Ecto neural progenitor cell (in vitro differentiated cells): Measurements from ENCODE around the gene ZNF385B.

Source experiments
- DNase-seq: peaks from one replicate; pipeline ENCODE4 v3.0.0-alpha.2; 2018; ENCODE audit warnings: low spot score

Gene ZNF385B

GRCh38 chr2:179440642-179441251, 420.7 kb downstream of the ZNF385B start:
- DNase-seq = no peak

GRCh38 chr2:179438654-179439053, 422.8 kb downstream of the ZNF385B start:
- no peak for DNase-seq

- DNase-seq = no peak
Measured at GRCh38 chr2:179437430-179437829, 424.0 kb downstream of the ZNF385B start.

DNA sequence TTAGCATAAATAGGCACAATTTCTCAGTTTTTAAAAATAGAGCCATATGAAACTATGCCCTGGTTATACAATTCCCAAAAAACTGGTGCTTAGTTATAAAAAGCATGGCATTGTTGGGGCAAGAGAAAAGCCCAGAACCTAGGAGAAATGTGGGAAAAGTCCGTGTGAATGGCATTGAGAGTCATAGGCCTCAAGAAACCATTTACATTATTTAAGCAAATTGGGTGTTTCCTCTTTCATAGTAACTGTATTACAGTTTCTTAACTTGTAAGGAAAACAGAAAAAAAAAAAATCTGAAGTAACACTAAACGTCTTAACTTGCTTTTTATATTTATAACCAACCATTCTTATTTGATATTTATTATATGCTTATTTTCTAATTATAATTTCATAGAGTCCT, 425.8 kb downstream of the ZNF385B start:
- no peak for DNase-seq

DNA sequence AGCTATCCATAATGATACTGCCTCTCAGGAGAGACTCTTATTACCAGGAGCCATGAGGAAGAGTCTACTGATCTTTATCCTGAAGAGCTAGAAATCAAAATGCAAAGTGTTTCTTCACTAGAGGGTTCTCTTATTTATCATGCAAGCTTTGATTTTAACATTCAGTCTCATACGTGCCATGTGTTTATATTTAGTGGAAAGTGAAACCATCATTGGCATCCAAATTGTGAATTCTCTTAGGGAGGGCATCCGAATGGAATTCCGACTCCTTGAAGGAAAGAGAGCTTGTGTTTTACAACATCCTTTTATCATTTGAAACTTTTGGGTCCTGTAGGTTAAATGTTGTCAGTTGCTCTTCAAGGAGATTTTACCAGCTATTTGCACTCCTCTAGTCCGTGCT, 426.4 kb downstream of the ZNF385B start:
- no peak for DNase-seq

DNA sequence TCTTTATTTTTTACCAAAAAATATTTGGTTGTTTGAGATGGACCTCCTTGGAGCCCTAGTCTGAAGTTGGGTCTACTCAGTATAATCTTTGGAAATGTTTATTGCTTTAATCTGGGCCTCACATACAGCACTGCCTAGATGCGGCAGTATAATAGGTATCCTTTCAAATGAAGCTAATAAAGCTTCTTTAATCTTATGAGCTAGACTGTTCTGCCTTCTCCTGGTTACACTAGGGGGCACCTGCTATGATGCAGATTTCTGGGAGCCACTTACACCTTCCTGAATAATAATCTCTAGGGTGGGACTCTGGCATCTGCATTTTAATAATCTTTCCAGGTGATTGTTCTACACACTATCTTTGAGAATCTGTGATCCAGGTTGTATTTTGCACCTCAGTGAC, 427.1 kb downstream of the ZNF385B start:
- no peak for DNase-seq

DNA sequence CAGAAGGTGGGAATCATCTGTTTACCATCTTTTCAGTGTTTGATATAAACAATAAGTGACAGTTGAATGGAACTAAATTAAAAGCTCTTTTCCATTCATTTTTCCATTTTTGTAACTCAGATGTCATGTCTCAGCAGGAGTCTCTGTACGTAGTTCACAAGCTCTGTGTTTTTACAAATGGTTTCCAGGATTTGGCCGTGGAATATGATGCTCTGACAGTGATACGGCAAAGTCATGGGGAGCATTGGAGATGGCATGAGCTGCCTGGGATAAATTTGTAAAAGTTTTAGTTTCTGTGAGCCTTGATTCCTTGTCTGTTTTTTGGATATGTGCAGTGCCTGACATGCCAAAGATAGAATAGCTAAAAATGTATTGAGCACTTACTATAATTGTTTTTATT, 428.7 kb downstream of the ZNF385B start:
- no peak for DNase-seq

DNA sequence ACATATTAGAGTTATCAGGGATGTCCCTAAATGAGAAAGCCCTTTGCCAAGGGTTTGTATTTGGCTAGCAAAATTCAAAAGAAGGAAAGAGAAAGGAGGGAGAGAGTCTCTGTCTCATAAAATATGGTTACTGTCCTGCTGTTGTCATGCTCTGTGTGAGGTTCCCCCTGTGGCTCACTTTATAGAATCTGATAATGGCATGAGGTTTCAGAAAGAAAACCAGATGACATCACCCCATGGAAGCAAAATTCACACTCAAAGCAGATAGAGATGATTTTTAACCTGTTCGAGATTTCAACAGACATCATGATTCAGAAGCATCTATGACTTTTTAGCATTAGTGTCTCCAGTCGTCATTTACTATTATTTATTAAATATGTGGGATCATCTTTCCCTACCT, 431.8 kb downstream of the ZNF385B start:
- no peak for DNase-seq

GRCh38 chr2:179429060-179429471, 432.3 kb downstream of the ZNF385B start:
- DNase-seq = no peak

DNA sequence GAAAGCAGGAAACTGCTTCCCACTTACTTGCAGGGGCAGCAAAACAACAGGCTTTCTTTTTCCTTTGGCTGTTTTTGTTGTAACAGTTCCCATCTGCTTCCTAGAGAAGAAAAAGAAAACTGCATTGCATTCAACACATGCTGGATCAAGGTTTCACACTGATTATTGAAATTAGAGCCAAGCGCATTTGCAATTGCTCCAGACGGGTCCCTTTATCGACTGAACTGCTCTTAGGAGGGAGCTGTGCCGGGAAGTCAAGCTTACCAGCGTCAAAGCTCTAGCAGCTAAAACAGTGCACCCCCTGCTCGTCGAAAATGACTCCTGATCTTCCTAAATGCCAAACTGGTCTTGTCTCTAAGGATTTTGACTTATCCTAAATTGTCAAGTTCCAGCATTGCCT, 432.8 kb downstream of the ZNF385B start:
- no peak for DNase-seq

DNA sequence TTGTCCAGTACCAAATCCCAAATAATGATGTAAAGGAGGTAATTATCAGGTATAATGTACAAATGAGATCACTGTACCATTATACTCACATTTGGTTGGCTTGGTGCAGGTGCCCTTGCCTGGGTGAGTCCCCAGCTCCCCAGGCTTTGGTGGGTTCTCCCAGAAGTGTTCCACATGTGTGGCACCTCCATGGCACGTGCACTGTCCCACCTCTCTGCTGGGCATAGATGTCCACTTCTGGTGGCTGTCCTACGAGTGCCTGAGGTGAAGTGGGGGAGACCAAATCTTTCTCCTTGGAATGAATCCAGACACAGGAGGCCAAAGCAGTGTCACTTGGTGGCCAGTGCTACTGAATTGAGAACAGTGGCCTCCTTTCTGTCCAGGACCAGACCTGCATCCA, 434.3 kb downstream of the ZNF385B start:
- DNase-seq = no peak

- no peak for DNase-seq
Measured at GRCh38 chr2:179424571-179424970, 436.8 kb downstream of the ZNF385B start.

GRCh38 chr2:179422037-179422643, 439.3 kb downstream of the ZNF385B start:
- DNase-seq = peak; percentile 71

DNA sequence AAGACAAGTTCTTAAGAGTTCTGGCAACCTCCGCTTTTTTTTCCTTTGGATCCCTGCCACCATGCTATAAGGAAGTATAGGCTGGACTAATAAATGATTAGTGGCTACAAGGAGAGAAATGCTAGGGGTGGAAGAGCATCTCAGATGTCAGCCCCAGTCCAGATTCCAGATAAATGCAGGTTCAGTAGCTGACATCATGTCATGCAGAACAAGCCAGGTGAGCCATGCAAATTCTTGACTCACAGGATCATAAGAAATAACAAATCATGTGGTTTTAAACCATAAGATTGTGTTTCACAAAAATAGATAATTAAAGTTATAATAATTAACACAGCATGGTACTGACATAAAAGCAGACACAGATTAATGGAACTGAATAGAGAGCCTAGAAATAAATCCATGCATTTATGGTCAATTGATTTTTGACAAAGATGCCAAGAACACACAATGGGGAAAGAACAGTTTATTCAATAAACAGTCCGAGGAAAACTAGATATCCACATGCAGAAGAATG, 443.9 kb downstream of the ZNF385B start:
- DNase-seq = no peak

- DNase-seq = no peak
Measured at GRCh38 chr2:179412112-179412511, 449.3 kb downstream of the ZNF385B start.

DNA sequence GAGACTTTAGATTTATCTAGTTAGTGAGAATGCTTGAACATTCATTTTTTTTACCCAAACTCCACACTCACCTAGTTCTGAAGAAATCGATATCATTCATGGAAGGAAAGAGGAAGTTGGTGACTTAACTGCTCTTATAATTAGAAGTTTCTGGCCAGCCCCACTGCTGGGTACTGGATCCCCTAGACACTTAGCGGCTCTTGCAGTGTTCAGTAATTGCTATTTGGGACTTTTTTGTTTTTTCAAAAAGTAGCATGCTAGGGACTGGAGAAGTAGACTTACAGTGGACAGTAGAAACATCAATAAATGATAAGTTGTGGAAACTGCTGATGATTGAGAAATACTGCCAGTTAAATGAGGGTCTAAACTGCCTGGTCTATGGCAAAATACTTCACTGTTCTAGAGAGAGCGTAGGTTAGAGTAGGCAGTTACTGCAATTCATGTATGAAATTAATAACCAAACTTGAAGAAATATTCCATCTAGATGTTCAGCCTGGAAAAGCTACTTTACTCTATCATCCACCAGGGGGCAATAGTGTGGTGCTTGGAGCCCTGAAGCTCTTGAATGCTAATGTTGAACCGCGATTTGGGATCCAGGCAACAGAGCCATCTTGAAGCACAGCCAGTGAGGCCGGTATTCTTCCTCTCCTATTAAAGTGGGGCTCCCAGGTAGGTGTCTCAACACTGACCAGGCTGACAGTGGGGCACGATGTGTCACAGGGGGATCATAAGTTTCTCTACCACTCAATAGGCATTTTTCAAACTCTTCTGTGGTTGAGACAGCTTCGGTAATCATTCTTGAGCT, 450.7 kb downstream of the ZNF385B start:
- DNase-seq = peak; percentile 59

GRCh38 chr2:179403624-179404023, 457.8 kb downstream of the ZNF385B start:
- no peak for DNase-seq

- DNase-seq = no peak
Measured at GRCh38 chr2:179393481-179393880, 467.9 kb downstream of the ZNF385B start.
